Sigmoid colon (tissue), 7 donors: ENCODE data around the gene ZKSCAN4. TPM values are rescaled to one million over a fixed set of nuclear protein-coding genes. Genes with fewer than 3 reads are reported as not detected.

Source experiments
- DNase-seq: peaks from one replicate; pipeline ENCODE4 v3.0.0-alpha.2; 2019
- H3K27ac ChIP-seq, 4 donors: fragments of 200-600 bp; sonication (generic); one replicate each; pipeline ENCODE4 v1.5.1; 2016 to 2019; ENCODE audit warnings: mild to moderate bottlenecking in 1 of 4
- H3K27me3 ChIP-seq, 3 donors: fragments of 200-600 bp; sonication (generic); one replicate each; pipeline ENCODE4 v1.5.1; 2019; ENCODE audit warnings: mild to moderate bottlenecking in 1 of 3
- H3K36me3 ChIP-seq, 4 donors: fragments of 200-600 bp; sonication (generic); one replicate each; pipeline ENCODE4 v1.5.1; 2016 to 2019
- H3K4me1 ChIP-seq, 4 donors: fragments of 200-600 bp; sonication (generic); one replicate each; pipeline ENCODE4 v1.5.1; 2017 to 2019
- H3K4me3 ChIP-seq, 4 donors: fragments of 200-600 bp; sonication (generic); one replicate each; pipeline ENCODE4 v1.5.1; 2017 to 2019; ENCODE audit warnings: mild to moderate bottlenecking in 2 of 4, moderate library complexity in 1 of 4
- H3K9me3 ChIP-seq, 4 donors: fragments of 200-600 bp in 3 of 4; sonication (generic) in 3 of 4; one replicate each; pipeline versions ENCODE4 v1.5.1 to v1.6.1; 2013 to 2019
- CTCF ChIP-seq, 4 experiments: fragments of 450-650 bp in 3 of 4; fragments of 200-600 bp in 1 of 4; IDR thresholded peaks; one replicate each; pipeline ENCODE4 v1.5.1; 2016 to 2019; ENCODE audit warnings: antibody characterized with exemption in 4 of 4, mild to moderate bottlenecking in 3 of 4, moderate library complexity in 2 of 4
- EP300 ChIP-seq, 4 donors: sonication (generic); formaldehyde crosslinking; IDR thresholded peaks; one replicate each; pipeline ENCODE4 v1.6.1; 2017; ENCODE audit warnings: antibody characterized with exemption in 4 of 4
- POLR2A ChIP-seq, 2 donors: fragments of 450-650 bp; IDR thresholded peaks; one replicate each; pipeline ENCODE4 v1.6.1; 2016; ENCODE audit warnings: antibody characterized with exemption in 2 of 2, mild to moderate bottlenecking in 2 of 2, moderate library complexity in 2 of 2
- POLR2AphosphoS5 ChIP-seq, 4 donors: sonication (generic); formaldehyde crosslinking; IDR thresholded peaks; one replicate each; pipeline ENCODE4 v1.6.1; 2017; ENCODE audit warnings: antibody characterized with exemption in 4 of 4
- WGBS, 2 donors: extraction: QIAGEN DNeasy Blood & Tissue Kit; methylation state at CpG; one replicate each; pipeline ENCODE4 v1.1.7; 2013; 5-methylcytosine and 5-hydroxymethylcytosine counted together
- intact Hi-C: fragments of 100-400 bp; cut with DNase I; formaldehyde crosslinking; loops from one replicate; pipeline ENCODE4 v1.15.1; 2023
- polyA plus RNA-seq, 3 donors: library from polyadenylated mRNA; stranded (reverse); fragments of 200-250 nt; gene quantifications; one replicate each; pipeline ENCODE4 v1.2.3, GENCODE V29; 2013
- total RNA-seq, 4 donors: library from RNA; depleted of rRNA; stranded (reverse); fragments of >200 nt; gene quantifications; one replicate each; pipeline ENCODE4 v1.1.0, GENCODE V29; 2016
- donor health status: healthy with polysubstance abuse.
- donor health status: Bipolar disorder and iron deficiency.
- donor health status: healthy.

The ZKSCAN4 gene
- total and polyA plus RNA-seq, 7 donors = 1.5 to 6.1 (median 3.1) TPM

- H3K4me1 ChIP-seq = peaks cover 0 to 16% (median 6%) of the 10 kb centered on the region in 4 donors
- 10 to 12% methylated on average over 56 of the region's 56 CpGs for whole genome bisulfite sequencing, 2 donors
- peak overlapping the region; percentile 49 to 70 (median 56) for H3K4me3 ChIP-seq
- H3K27me3 ChIP-seq = peaks cover 2 to 30% (median 23%) of the 10 kb centered on the region in 3 donors
- intact Hi-C loops = loop anchor here (2.0 kb wide), 1 partner anchor 80 kb away; no protein-coding TSS in a partner anchor
- peak overlapping the region; percentile 47 to 72 (median 68) for H3K27ac ChIP-seq
- H3K9me3 ChIP-seq = no peaks in the 10 kb centered on the region
- no peaks in the 10 kb centered on the region for H3K36me3 ChIP-seq
- peak; percentile 87 for DNase-seq
- TF ChIP-seq POLR2AphosphoS5 (IDR thresholded peaks at IDR 0.05) (peak in 2 of 4 donors; percentile 66 to 70), POLR2A (IDR thresholded peaks at IDR 0.05) (no peak)
Measured at GRCh38 chr6:28218312-28219248, 33.5 kb downstream of the ZKSCAN4 start.

GRCh38 chr6:28217890-28218289 is 34.2 kb downstream of the ZKSCAN4 start:
- Histone ChIP-seq H3K36me3 (no peaks in the 10 kb centered on the region), H3K4me3 (peak overlapping the region in 3 of 4 donors; percentile 54 to 70 (median 58)), H3K4me1 (peaks cover 0 to 16% (median 6%) of the 10 kb centered on the region in 4 donors), H3K27ac (no peak overlapping the region), H3K27me3 (peaks cover 6 to 37% (median 26%) of the 10 kb centered on the region in 3 donors), H3K9me3 (no peaks in the 10 kb centered on the region)
- DNase-seq = no peak
- intact Hi-C loops = loop anchor here (2.0 kb wide), 1 partner anchor 79 kb away; no protein-coding TSS in a partner anchor
- WGBS, 2 donors = 92 to 95% methylated on average over 12 of the region's 12 CpGs
- TF ChIP-seq CTCF (IDR thresholded peaks at IDR 0.05) (no peak), POLR2A (IDR thresholded peaks at IDR 0.05) (no peak), EP300 (IDR thresholded peaks at IDR 0.05) (no peak), POLR2AphosphoS5 (IDR thresholded peaks at IDR 0.05) (no peak)

- WGBS, 2 donors = 6 to 39% methylated on average over 8 of the region's 8 CpGs
- H3K27ac ChIP-seq = no peak overlapping the region
- no peak overlapping the region for H3K4me3 ChIP-seq
- no peak for DNase-seq
- intact Hi-C loops = no loop called here
- no peaks in the 10 kb centered on the region for H3K9me3 ChIP-seq
- H3K36me3 ChIP-seq = no peaks in the 10 kb centered on the region
- TF ChIP-seq POLR2A (IDR thresholded peaks at IDR 0.05) (no peak), CTCF (IDR thresholded peaks at IDR 0.05) (no peak), EP300 (IDR thresholded peaks at IDR 0.05) (no peak)
- peaks cover 0 to 16% (median 6%) of the 10 kb centered on the region in 4 donors for H3K4me1 ChIP-seq
- H3K27me3 ChIP-seq = peaks cover 7 to 62% (median 50%) of the 10 kb centered on the region in 3 donors
Measured at GRCh38 chr6:28215425-28215824, 36.6 kb downstream of the ZKSCAN4 start.

- intact Hi-C loops = no loop called here
- DNase-seq = no peak
- Histone ChIP-seq H3K36me3 (no peaks in the 10 kb centered on the region), H3K9me3 (no peaks in the 10 kb centered on the region), H3K27ac (no peak overlapping the region), H3K4me1 (peaks cover 0 to 6% (median 4%) of the 10 kb centered on the region in 4 donors), H3K27me3 (peaks cover 28 to 84% (median 72%) of the 10 kb centered on the region in 3 donors), H3K4me3 (no peak overlapping the region)
- 8 to 12% methylated on average over 2 of the region's 2 CpGs for WGBS, 2 donors
- TF ChIP-seq POLR2AphosphoS5 (IDR thresholded peaks at IDR 0.05) (no peak), POLR2A (IDR thresholded peaks at IDR 0.05) (no peak), CTCF (IDR thresholded peaks at IDR 0.05) (no peak), EP300 (IDR thresholded peaks at IDR 0.05) (no peak)
Measured at GRCh38 chr6:28213213-28213523, 38.9 kb downstream of the ZKSCAN4 start.

- intact Hi-C loops = no loop called here
- H3K27ac ChIP-seq = no peak overlapping the region
- H3K4me1 ChIP-seq = peaks cover 0 to 7% (median 6%) of the 10 kb centered on the region in 4 donors
- 1% methylated on average over 21 of the region's 21 CpGs for WGBS, 2 donors
- H3K9me3 ChIP-seq = no peaks in the 10 kb centered on the region
- TF ChIP-seq POLR2AphosphoS5 (IDR thresholded peaks at IDR 0.05) (no peak), CTCF (IDR thresholded peaks at IDR 0.05) (no peak), POLR2A (IDR thresholded peaks at IDR 0.05) (no peak), EP300 (IDR thresholded peaks at IDR 0.05) (no peak)
- H3K4me3 ChIP-seq = no peak overlapping the region
- H3K36me3 ChIP-seq = no peaks in the 10 kb centered on the region
- H3K27me3 ChIP-seq = peaks cover 33 to 89% (median 77%) of the 10 kb centered on the region in 3 donors
- DNase-seq = no peak
Measured at GRCh38 chr6:28212510-28213212, 39.4 kb downstream of the ZKSCAN4 start.
